Activated T-helper 2 cell treated with anti-CD3 and anti-CD28 coated beads, Interferon-gamma antibody, Interleukin-2, Interleukin-4, amounts not matched to agents 10 μg/mL and 5 μg/mL and 100 μg/mL, durations not matched to agents 14 hours and 24 hours and 36 hours (primary cell): ENCODE measurements around the gene PTGER1. TPM values are rescaled to one million over a fixed set of nuclear protein-coding genes. Genes with fewer than 3 reads are reported as not detected.

ENCODE experiments used
- DNase-seq: peaks from one replicate; pipeline ENCODE4 v3.0.0; 2021; ENCODE audit warnings: low spot score
- H3K27ac Mint-ChIP-seq: one replicate; pipeline ENCODE4 v1.8.0; 2021; ENCODE audit warnings: mixed read lengths
- H3K27me3 Mint-ChIP-seq: one replicate; pipeline ENCODE4 v1.8.0; 2021; ENCODE audit warnings: low read depth, mixed read lengths
- H3K36me3 Mint-ChIP-seq: one replicate; pipeline ENCODE4 v1.8.0; 2021; ENCODE audit warnings: low read depth, mixed read lengths
- H3K4me1 Mint-ChIP-seq: one replicate; pipeline ENCODE4 v1.8.0; 2021; ENCODE audit warnings: low read depth, mixed read lengths
- H3K4me3 Mint-ChIP-seq: one replicate; pipeline ENCODE4 v1.8.0; 2021; ENCODE audit warnings: low read depth, mild to moderate bottlenecking, moderate library complexity, mixed read lengths
- H3K9me3 Mint-ChIP-seq: one replicate; pipeline ENCODE4 v1.8.0; 2021; ENCODE audit warnings: mixed read lengths
- intact Hi-C: fragments of 100-400 bp; cut with micrococcal nuclease; formaldehyde crosslinking; loops from one replicate; pipeline ENCODE4 v1.15.1; 2023
- total RNA-seq: library from RNA; stranded (reverse); gene quantifications from 2 replicates; pipeline ENCODE4 v1.2.3, GENCODE V29; 2022

Gene PTGER1
- total RNA-seq, 1 donor from 2014 or later, result 1.1 TPM

- DNase-seq, result no peak
- Mint-ChIP-seq H3K4me3 (peak overlapping the region; percentile 95), H3K4me1 (peaks cover 33% of the 10 kb centered on the region), H3K36me3 (peaks cover 33% of the 10 kb centered on the region), H3K9me3 (no peaks in the 10 kb centered on the region), H3K27me3 (no peaks in the 10 kb centered on the region), H3K27ac (peak overlapping the region; percentile 27)
- intact Hi-C loops, result no loop called here
Observed at GRCh38 chr19:14439014-14439413, 36.1 kb downstream of the PTGER1 start.

DNA sequence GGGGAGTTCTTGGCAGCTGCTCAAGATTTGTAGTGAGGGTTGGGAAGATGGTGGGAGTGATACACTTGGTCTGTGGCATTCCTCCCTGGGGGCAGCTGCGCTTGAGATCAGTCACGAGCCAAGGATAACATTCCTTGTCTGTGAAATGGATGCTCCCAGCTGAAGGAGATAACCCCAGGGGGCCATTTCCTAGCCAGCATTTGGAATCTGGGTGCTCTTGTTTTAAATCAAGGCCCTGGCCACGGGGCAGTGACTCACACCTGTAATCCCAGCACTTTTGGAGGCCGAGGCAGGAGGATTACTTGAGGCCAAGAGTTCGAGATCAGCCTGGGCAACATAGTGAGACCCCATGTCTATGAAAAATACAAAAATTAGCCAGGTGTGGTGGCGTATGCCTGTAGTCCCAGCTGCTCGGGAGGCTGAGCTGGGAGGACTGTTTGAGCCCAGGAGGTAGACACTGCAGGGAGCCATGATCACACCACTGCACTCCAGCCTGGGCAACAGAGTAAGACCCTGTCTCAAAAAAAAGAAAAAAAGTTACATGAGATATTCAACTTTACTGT lies 37.5 kb downstream of the PTGER1 start:
- H3K27ac Mint-ChIP-seq, result no peak overlapping the region
- DNase-seq, result no peak
- H3K27me3 Mint-ChIP-seq, result no peaks in the 10 kb centered on the region
- no peaks in the 10 kb centered on the region for H3K9me3 Mint-ChIP-seq
- H3K4me1 Mint-ChIP-seq, result peaks cover 33% of the 10 kb centered on the region
- peaks cover 21% of the 10 kb centered on the region for H3K36me3 Mint-ChIP-seq
- intact Hi-C loops, result no loop called here
- H3K4me3 Mint-ChIP-seq, result no peak overlapping the region

- H3K36me3 Mint-ChIP-seq, result peaks cover 13% of the 10 kb centered on the region
- peak overlapping the region; percentile 81 for H3K4me3 Mint-ChIP-seq
Observed at GRCh38 chr19:14435320-14436050, 39.7 kb downstream of the PTGER1 start.

DNA sequence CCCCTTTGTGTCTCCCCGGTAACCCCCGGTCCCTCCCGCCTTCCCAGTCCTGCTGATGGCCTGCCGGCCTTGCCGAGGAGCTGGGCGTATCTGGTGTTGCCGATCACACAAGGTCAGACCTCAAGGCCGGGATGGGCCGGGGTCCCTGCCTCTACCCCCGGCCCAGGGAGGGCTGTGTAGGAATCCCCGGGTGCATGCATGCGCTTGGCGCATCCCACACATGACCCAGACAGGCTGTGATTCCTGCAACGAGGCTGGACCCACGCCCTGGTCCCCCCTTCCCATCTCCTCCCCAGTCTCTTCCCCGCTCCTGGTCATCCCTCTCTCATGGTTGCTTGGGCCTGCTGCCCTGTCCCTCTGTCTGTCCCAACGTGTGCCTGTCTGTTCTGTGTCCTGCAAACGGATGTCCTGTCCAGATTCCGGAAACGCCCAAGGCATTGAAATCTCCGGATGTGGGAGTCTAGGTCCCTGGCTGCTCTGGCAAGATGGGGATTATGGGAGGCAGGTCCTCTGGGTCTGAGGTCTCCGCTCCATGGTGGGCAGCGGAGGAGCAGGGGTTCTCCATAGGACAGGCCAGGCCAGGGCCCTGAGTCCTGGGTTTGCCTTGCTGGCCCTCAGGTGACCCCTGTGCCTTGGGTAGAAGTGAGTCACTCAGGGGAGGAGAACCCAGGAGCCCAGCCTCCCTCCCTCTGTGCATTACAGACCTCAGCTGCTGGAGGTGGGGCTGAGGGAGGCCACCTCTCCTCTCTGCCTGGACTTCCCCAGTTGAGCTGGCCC lies 40.4 kb downstream of the PTGER1 start:
- no peak for DNase-seq
- Mint-ChIP-seq H3K4me3 (peak overlapping the region; percentile 81), H3K27me3 (peaks cover 5% of the 10 kb centered on the region), H3K27ac (peak overlapping the region; percentile 58), H3K4me1 (peaks cover 31% of the 10 kb centered on the region), H3K36me3 (peaks cover 6% of the 10 kb centered on the region), H3K9me3 (no peaks in the 10 kb centered on the region)
- intact Hi-C loops, result loop anchor here (5.0 kb wide), 1 partner anchor 38 kb away; no protein-coding TSS in a partner anchor

More at GRCh38 chr19:14435320-14436050, 39.7 kb downstream of the PTGER1 start:
- H3K9me3 Mint-ChIP-seq, result no peaks in the 10 kb centered on the region
- peaks cover 39% of the 10 kb centered on the region for H3K4me1 Mint-ChIP-seq
- DNase-seq, result no peak
- peak overlapping the region; percentile 58 for H3K27ac Mint-ChIP-seq
- peaks cover 4% of the 10 kb centered on the region for H3K27me3 Mint-ChIP-seq
- intact Hi-C loops, result no loop called here

DNA sequence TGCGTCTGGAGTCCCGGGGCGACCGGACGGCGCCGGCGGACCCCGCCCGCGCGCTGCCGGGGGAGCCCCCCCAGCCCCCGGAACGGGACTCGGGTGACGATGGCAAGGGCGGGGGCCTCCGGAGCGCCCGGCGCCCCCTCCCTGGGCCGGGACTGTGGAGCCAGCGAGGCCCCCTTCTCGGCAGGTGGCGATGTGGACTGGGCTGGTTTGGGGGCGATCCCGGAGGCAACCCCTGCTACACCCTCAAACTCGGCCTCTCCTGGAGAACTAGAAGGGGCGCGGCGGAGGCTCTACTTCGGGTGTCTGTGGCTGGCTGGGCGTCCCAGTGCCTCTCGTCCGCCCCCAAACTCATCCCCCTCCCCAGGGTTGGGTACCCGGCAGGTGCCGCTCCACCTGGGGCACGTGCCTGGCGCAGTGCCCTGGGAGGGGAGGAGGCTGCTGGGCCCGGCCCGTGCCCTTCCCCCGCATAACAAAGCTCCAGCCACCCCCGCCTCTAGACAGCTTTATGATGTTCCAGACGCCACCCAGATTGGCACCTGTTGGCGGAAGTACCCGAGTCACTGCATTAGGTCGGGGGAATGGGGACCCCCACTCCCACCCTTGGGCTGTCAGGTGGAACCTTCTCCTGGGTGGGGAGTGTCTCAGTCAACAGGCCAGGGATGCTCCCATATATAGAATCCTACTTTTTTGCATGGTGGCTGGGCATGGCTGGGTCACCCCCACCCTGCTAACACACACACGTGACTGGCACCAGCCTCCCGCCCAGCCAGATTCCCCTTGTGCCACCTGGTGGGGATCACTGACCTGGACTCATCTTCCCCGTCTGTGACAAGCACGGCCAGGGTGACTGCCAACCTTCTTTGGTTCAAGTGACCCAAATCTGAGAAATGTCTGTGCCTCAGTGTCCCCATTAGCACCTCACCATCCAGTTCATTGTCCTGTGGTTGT lies 41.3 kb downstream of the PTGER1 start:
- H3K4me3 Mint-ChIP-seq, result peak overlapping the region; percentile 81
- H3K36me3 Mint-ChIP-seq, result peaks cover 6% of the 10 kb centered on the region
- DNase-seq, result no peak
- H3K27me3 Mint-ChIP-seq, result peaks cover 5% of the 10 kb centered on the region
- no peaks in the 10 kb centered on the region for H3K9me3 Mint-ChIP-seq
- H3K27ac Mint-ChIP-seq, result peak overlapping the region; percentile 42
- intact Hi-C loops, result loop anchor here (2.0 to 5.0 kb wide), 3 partner anchors 15 to 53 kb away; partner anchors contain the start of gene DDX39A
- H3K4me1 Mint-ChIP-seq, result peaks cover 25% of the 10 kb centered on the region

DNA sequence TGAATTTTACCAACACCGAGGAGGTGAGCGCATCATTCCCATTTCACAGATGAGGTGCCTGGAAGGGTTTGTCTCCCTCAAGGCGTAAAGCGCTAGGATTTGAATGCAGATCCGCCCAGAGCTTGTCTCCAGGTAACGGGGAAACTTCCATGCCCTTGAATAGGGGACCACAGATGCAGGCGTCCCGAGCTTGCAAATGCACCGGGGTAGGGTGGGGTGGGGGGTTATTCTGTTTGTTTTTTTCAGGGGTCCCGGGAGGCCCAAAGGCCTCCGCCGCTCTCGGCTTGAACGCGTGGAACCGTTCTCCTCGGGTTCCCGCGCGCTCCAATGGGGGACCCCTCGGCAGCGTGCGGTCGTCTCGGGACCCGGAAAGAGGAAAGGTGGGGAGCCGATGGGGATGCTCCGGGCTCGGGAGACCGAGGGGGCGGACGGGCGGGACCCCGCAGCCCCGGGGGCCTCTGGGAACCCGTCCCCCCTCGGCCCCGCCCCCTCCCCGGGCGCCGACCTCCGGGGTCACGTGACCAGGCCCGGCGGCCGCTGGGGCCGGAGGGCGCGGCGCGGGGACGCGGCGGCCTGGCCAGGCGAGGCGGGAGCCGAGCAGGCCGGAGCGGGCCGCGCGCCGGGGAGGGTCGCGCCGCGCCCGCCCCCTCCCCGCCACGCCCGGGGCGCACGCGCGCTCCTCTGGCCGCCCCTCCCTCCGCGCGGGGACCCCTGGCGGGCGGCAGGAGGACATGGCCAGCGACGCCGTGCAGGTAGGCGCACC lies 42.2 kb downstream of the PTGER1 start, which contains the start of gene PKN1:
TSS of gene PKN1 (plus strand) at position 516 of the 763 bp plus-strand sequence. CDS start at position 732, 216 bp downstream.
- Mint-ChIP-seq H3K4me3 (peak within 1 kb of the TSS; percentile 84), H3K9me3 (no peaks in the 10 kb centered on the region), H3K27ac (peak within 1 kb of the TSS; percentile 79), H3K27me3 (peaks cover 5% of the 10 kb centered on the region), H3K4me1 (peaks cover 23% of the 10 kb centered on the region), H3K36me3 (peaks cover 6% of the 10 kb centered on the region)
- DNase-seq, result peak; percentile 48
- intact Hi-C loops, result loop anchor here (2.0 to 5.0 kb wide), 3 partner anchors 14 to 54 kb away; partner anchors contain the start of gene DDX39A

- Mint-ChIP-seq H3K4me3 (peak overlapping the region; percentile 59), H3K27me3 (peaks cover 9% of the 10 kb centered on the region), H3K36me3 (peaks cover 6% of the 10 kb centered on the region), H3K4me1 (peaks cover 22% of the 10 kb centered on the region), H3K9me3 (no peaks in the 10 kb centered on the region), H3K27ac (no peak overlapping the region)
- no peak for DNase-seq
- intact Hi-C loops, result loop anchor here (5.0 kb wide), 1 partner anchor 42 kb away; no protein-coding TSS in a partner anchor
Observed at GRCh38 chr19:14430712-14431111, 44.4 kb downstream of the PTGER1 start.

- Mint-ChIP-seq H3K27ac (no peak overlapping the region), H3K36me3 (no peaks in the 10 kb centered on the region), H3K27me3 (peaks cover 9% of the 10 kb centered on the region), H3K4me1 (peaks cover 9% of the 10 kb centered on the region), H3K4me3 (no peak overlapping the region), H3K9me3 (no peaks in the 10 kb centered on the region)
- no peak for DNase-seq
- intact Hi-C loops, result no loop called here
Observed at GRCh38 chr19:14428882-14429416, 46.2 kb downstream of the PTGER1 start.

DNA sequence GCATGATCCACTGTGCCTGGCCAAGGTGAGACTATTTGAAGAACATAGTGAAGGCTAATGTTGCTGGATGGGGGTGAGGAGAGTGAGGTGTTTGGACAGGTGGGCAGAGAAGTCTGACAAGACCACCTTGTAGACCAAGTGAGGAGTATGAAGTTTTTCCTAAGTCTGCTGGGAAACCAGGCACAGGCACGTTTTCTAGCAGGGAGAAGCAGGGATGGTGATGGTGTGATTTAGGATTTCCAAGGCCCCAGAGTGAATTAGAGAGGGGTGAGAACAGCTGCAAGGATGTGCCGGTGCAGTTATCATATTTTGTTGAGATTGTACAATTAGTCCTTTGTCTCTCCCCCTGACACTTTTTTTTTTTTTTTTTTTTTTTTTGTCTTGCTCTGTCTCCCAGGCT lies 47.7 kb downstream of the PTGER1 start:
- peaks cover 9% of the 10 kb centered on the region for H3K27me3 Mint-ChIP-seq
- peaks cover 7% of the 10 kb centered on the region for H3K4me1 Mint-ChIP-seq
- intact Hi-C loops, result no loop called here
- no peaks in the 10 kb centered on the region for H3K36me3 Mint-ChIP-seq
- H3K9me3 Mint-ChIP-seq, result no peaks in the 10 kb centered on the region
- no peak for DNase-seq
- no peak overlapping the region for H3K27ac Mint-ChIP-seq
- H3K4me3 Mint-ChIP-seq, result no peak overlapping the region

DNA sequence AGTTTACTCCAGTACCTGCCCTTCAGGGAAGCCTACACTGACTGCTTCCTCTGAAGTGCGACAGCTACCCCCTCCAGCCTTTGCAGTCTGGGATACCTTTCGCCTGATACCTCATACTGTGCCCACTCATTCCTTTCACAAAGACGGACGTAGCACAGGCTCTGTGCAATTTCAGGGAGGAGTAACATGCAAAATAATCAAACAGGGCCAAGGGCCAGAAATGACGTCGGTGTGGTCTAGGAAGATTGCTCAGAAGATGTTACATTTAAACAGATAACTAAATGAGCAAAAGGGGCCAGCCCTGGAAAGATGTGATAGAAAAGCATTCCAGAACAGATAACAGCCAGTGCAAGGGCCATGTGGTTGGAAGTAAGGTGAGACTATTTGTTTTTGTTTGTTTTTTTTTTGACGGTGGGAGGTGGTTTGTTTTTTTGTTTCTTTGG lies 49.4 kb downstream of the PTGER1 start:
- H3K27me3 Mint-ChIP-seq, result peaks cover 7% of the 10 kb centered on the region
- intact Hi-C loops, result no loop called here
- no peak for DNase-seq
- H3K27ac Mint-ChIP-seq, result no peak overlapping the region
- no peaks in the 10 kb centered on the region for H3K36me3 Mint-ChIP-seq
- no peak overlapping the region for H3K4me3 Mint-ChIP-seq
- H3K4me1 Mint-ChIP-seq, result no peaks in the 10 kb centered on the region
- no peaks in the 10 kb centered on the region for H3K9me3 Mint-ChIP-seq
